Right lobe of liver (tissue), 4 donors: Measurements from ENCODE around the gene PPP1R1A.

ENCODE experiments used
- POLR2A ChIP-seq: fragments of 450-650 bp; IDR thresholded peaks from one replicate; pipeline ENCODE4 v1.6.1; 2017; ENCODE audit warnings: antibody characterized with exemption, mild to moderate bottlenecking
- TF ChIP-seq, protein P1 (sequence below), 4 donors: fragments of 200-600 bp in 3 of 4; fragments of 450-650 bp in 1 of 4; IDR thresholded peaks; one replicate each; pipeline versions ENCODE4 v1.5.1 to v1.8.0; 2016 to 2022; ENCODE audit warnings: antibody characterized with exemption in 4 of 4, mild to moderate bottlenecking in 2 of 4
- donor health status: DM: no; HTN: no; CAD: no.
- donor health status: DM: no; HTN: no; CAD: no.
- donor health status: DM: no; HTN: yes; CAD: no.

DNA sequence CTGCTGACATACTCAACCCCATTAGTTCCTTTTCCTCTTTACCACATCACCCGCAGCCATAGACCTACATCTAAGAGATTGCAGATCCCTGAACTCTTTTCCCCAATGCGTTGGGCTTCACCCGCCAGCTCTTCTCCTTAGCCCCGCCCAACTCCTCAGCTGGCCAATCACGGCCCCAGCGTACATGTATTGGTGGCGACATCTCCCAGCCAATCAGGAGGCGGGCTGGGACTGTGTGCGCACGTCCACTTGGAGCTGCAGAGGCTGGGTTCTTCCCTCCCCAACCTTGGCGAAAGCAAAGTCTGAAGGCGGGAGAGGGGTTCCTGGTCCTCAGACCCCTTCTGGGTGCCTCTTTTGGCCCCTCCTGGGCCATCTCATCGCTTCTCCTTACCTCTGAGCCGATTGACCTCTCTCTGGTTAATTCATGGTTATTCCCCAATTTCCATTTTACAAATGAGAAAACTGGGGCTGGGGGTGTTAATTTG, 28.0 kb downstream of the PPP1R1A start:
- TF ChIP-seq POLR2A = peak; percentile 21
- TF ChIP-seq, protein P1, sequence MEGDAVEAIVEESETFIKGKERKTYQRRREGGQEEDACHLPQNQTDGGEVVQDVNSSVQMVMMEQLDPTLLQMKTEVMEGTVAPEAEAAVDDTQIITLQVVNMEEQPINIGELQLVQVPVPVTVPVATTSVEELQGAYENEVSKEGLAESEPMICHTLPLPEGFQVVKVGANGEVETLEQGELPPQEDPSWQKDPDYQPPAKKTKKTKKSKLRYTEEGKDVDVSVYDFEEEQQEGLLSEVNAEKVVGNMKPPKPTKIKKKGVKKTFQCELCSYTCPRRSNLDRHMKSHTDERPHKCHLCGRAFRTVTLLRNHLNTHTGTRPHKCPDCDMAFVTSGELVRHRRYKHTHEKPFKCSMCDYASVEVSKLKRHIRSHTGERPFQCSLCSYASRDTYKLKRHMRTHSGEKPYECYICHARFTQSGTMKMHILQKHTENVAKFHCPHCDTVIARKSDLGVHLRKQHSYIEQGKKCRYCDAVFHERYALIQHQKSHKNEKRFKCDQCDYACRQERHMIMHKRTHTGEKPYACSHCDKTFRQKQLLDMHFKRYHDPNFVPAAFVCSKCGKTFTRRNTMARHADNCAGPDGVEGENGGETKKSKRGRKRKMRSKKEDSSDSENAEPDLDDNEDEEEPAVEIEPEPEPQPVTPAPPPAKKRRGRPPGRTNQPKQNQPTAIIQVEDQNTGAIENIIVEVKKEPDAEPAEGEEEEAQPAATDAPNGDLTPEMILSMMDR (IDR thresholded peaks at IDR 0.05) = no peak
